ENCODE results near the gene ATP6V1F.

Gene ATP6V1F

GRCh38 chr7:128884561-128885369 lies 22.1 kb downstream of the ATP6V1F start:
- no peak for DNase-seq

GRCh38 chr7:128885370-128886187 lies 22.9 kb downstream of the ATP6V1F start:
- no peak for DNase-seq

GRCh38 chr7:128886391-128887168 lies 23.9 kb downstream of the ATP6V1F start:
- no peak for DNase-seq

GRCh38 chr7:128887169-128888038 lies 24.7 kb downstream of the ATP6V1F start:
- no peak for DNase-seq

- DNase-seq: no peak
These were observed 25.5 kb downstream of the ATP6V1F start for GRCh38 chr7:128888039-128888755.

- no peak for DNase-seq
These were observed 26.1 kb downstream of the ATP6V1F start for GRCh38 chr7:128888756-128889095.

- no peak for DNase-seq
These were observed 26.5 kb downstream of the ATP6V1F start for GRCh38 chr7:128889121-128889520.

- no peak for DNase-seq
These were observed 27.9 kb downstream of the ATP6V1F start for GRCh38 chr7:128890306-128891109.

GRCh38 chr7:128891110-128891941 lies 28.7 kb downstream of the ATP6V1F start:
- DNase-seq: peak; percentile 6

GRCh38 chr7:128891942-128892269 lies 29.2 kb downstream of the ATP6V1F start:
- DNase-seq: no peak

GRCh38 chr7:128892521-128893250 lies 30.0 kb downstream of the ATP6V1F start:
- no peak for DNase-seq

GRCh38 chr7:128893251-128894100 lies 30.8 kb downstream of the ATP6V1F start:
- DNase-seq: no peak

GRCh38 chr7:128894101-128894440 lies 31.4 kb downstream of the ATP6V1F start:
- no peak for DNase-seq

GRCh38 chr7:128895320-128895719 lies 32.7 kb downstream of the ATP6V1F start:
- no peak for DNase-seq

GRCh38 chr7:128899392-128899791 lies 36.7 kb downstream of the ATP6V1F start:
- no peak for DNase-seq

- no peak for DNase-seq
These were observed 37.6 kb downstream of the ATP6V1F start for GRCh38 chr7:128900237-128900636.

GRCh38 chr7:128902761-128903585 lies 40.3 kb downstream of the ATP6V1F start:
- DNase-seq: no peak

Measured in CD4-positive, alpha-beta T cell treated with Interleukin-17A for 1 hour (primary cell).